Fibroblast of peridontal ligament (primary cell): Measurements from ENCODE around the gene PSMG4.

ENCODE experiments used
- DNase-seq: peaks from one replicate; pipeline ENCODE4 v3.0.0-alpha.2; 2010; ENCODE audit errors: extremely low read depth

PSMG4 gene

DNA sequence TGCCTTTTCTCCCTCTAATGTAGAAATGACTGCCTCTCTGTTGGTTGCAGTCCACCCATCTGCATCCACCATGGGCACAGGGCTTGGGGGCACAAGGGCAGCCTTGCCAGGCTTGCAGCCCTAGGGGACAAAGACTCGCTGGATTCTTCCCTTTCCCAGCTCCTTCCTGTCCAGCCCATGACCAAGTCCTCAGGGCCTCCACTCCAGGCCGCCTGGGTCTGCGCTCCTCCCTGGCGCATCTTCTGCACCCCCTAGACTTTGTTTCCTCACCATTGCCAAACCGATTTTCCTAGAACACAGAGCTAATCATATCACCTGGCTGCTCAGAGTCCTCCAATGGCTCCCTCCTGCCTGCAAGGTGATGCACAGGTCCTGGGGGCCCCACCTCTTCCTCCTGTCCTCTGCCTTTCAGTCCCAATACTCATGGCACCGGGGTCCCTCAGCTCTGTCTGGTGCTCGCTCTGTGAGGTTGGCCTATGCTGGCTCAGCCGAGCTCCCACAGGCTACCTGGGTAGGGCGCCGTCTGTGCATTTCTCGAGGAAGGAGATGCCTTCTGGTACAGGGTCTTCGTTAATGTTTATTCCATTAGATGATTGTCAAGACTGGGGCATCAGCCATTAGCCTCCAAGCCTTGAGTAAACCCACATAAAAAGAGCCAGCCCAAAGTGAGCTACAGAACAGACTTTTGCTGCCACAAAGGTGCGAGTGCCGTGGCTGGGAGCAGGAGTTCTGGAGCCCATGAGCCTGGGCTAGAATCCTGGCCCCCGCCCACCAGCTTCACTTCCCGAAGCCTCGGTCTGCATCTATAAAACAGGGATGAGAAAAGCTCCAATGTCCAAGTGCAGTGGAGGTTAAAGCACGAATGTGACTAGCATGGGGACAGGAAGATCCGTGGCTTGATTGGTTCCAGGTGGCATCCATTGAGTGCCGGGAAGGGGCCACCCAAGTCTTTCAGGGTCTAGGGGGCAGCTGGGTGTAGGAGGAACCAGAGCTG is 17.7 kb downstream of the PSMG4 start:
- no peak for DNase-seq

DNA sequence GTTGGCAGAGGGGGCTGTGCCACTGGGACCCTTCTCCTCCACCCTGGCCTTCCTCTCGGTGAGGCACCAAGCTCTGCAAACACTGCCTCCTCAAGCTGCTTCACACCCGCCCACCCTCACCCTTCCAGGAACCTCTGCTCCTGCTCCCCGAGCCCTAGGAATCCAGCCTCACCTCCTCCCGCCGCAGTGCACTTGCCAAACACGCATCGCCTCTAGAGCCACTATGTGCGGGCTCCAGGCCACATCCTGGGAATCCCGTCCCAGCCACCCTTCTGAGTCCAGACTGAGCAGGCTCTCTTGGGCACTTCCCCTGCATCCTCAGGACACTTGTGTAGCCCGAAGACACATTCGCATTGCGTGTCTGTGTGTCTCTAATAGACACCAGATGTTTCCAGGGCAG is 18.5 kb downstream of the PSMG4 start:
- DNase-seq, result no peak

DNA sequence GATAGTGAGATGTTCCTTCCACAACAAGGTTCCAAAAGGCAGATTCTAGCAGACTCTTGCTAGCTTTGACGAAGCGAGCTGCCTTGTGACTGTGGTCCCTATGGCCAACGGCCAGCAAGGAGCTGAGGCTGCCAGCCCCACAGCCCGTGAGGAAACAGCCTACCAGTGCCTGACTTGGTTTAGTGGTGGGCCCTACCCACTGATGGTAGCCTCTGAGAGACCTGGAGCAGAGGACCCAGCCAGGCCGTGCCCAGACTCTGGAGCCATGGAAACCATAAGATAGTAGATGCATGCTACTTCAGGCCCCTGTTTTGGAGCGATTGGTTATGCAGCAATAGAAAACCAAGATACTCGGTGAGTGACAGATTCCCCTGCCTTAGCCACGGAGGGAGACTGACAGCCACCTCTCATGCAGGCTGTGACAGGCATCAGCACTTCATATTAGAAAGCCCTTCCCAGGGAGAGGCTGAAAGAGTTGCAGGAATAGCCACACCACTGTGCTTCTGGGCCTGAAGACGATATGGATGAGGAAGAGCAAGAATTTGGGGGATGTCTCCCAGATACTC is 19.2 kb downstream of the PSMG4 start:
- no peak for DNase-seq

- no peak for DNase-seq
Measured at GRCh38 chr6:3278691-3279090, 19.9 kb downstream of the PSMG4 start.

DNA sequence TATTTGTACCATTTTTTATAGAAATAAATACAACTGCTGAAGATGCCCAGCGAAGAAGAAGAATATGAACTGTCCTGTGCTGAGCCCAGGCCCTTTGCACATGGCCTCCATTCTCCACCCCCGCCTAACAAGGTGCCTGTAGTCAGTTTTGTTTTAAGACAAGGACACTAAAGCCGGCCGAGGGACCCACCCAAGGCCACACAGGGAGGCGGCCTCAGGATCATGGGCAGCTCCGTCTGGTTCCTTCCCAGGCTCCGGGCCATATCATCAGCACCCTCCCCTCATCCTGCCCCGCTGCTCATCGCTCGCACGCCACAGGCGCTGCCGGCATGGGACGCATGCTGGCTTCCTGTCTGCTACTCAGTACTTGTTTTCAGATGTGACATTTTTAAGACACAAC is 21.3 kb downstream of the PSMG4 start:
- no peak for DNase-seq

GRCh38 chr6:3280866-3281465 is 22.2 kb downstream of the PSMG4 start:
- no peak for DNase-seq

GRCh38 chr6:3281631-3282475 is 23.1 kb downstream of the PSMG4 start:
- DNase-seq, result peak; percentile 26

GRCh38 chr6:3282476-3283236 is 23.9 kb downstream of the PSMG4 start:
- peak; percentile 2 for DNase-seq

- DNase-seq, result no peak
Measured at GRCh38 chr6:3283241-3283640, 24.5 kb downstream of the PSMG4 start.

- no peak for DNase-seq
Measured at GRCh38 chr6:3283641-3284435, 25.1 kb downstream of the PSMG4 start.

GRCh38 chr6:3284436-3284876 is 25.7 kb downstream of the PSMG4 start:
- DNase-seq, result no peak

DNA sequence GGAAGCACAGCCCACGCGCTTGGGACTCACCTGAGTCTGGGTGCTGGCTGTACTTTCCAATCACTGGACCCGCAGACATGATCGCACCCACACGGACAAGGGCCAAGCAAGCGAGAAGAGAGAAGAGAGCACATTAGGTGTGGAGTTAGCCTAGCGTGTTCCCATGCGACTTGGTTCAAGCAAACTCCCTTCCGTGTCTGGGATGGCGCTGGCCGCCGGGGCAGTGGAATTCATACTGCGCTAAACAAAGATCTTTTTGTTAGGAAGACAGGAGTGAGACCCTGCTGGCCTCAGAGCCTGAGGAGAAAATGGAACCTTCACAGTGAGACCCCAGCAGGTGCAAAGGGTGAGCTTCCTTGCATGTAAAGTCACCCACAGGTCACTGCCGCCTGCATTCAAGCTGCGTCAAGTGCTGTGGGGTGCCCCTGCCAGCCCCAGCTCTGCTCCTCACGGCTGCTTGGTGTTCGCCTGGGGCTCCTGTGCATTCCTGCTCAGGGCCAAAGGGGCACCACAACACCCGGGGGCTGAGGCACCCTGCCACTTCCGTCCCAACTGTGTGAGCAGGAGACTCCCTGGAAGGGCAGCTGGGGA is 26.4 kb downstream of the PSMG4 start:
- no peak for DNase-seq

- DNase-seq, result no peak
Measured at GRCh38 chr6:3285732-3286131, 27.0 kb downstream of the PSMG4 start.

DNA sequence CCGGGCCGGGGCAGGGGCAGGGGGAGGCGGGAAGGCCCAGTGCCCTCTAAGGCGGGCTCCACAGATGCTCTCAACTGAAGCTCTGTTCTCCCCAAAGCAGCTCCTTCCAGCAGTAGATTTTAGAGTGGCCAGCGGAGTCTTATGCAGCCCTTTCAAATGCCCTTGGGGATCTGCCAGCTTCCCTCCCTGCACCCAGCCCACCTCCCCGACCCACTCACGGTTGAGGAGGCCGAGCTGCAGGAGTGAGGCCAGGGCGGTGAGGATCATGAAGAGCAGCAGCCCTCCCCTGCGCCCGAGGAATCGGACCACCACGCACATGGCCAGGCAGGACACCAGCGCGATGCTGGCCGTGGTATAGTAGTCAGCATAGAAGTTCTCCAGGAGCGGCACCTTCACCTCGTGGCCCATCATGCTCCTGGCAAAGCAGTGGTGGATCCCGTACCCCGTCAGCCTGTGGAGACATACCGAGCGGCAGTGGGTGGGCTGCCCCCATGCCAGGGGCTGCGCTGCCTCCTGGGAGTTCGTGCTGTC is 28.0 kb downstream of the PSMG4 start:
- no peak for DNase-seq

GRCh38 chr6:3287308-3287707 is 28.6 kb downstream of the PSMG4 start:
- DNase-seq, result no peak

DNA sequence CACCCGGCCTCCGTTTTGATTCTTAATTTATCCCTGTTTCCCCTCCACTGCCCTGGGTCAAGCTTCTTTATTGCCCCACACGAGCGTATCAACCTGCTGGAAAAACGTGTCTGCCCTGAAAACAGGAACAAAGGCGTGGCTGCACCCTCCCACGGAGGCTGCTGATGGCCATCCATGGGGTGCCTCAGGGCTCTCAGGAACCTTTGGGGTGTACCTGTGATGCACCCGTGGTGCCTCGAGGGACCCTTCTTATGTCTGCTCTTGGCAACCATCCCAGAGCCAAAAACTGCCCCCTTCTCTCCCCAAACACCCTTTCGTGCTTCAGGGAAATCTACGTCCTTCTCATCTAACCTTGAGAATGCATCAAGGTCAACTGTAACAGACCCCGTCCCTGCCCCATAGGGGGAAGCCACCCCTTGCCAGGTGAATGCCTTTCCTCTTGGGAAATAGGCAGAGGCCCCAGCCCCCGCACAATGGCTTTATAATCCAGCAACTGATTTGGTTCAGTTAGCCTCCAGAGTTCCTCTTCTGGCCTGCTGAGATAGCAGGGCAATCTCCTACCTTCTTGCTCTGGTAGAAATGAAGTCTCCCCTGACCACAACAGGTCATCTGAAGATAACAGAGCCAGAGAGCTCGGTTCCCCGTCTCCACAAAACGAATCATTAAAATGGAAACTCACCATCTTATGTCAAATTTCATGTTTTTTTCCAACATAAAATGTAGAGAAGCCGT is 29.4 kb downstream of the PSMG4 start:
- DNase-seq, result no peak

GRCh38 chr6:3288711-3289663 is 30.2 kb downstream of the PSMG4 start:
- DNase-seq, result no peak

GRCh38 chr6:3289664-3290055 is 30.9 kb downstream of the PSMG4 start:
- DNase-seq, result no peak
